GM12891 (cell line): Measurements from ENCODE around the gene RHEBL1.

Experiments used
- POLR2A ChIP-seq: IDR thresholded peaks from 2 replicates; pipeline ENCODE4 v1.6.1; 2011; ENCODE audit warnings: low read depth, low read length, control low read depth
- POLR2AphosphoS5 ChIP-seq: IDR thresholded peaks from 2 replicates; pipeline ENCODE4 v1.6.1; 2011; ENCODE audit warnings: low read depth, low read length, control low read depth
- POU2F2 ChIP-seq: IDR thresholded peaks from 2 replicates; pipeline ENCODE4 v1.6.1; 2011; ENCODE audit warnings: low read depth, mild to moderate bottlenecking, control low read depth, low read length, moderate library complexity
- SPI1 ChIP-seq: IDR thresholded peaks from 2 replicates; pipeline ENCODE4 v1.6.1; 2011; ENCODE audit warnings: low read depth, low read length, control low read depth
- TAF1 ChIP-seq: IDR thresholded peaks from 2 replicates; pipeline ENCODE4 v1.6.1; 2011; ENCODE audit warnings: low read depth, low read length, control low read depth

- TF ChIP-seq TAF1 = no peak
- 0 out of 2 replicates have a peak, but pooled peaks have one; percentile 21 for TF ChIP-seq POLR2A
- no peak for TF ChIP-seq POU2F2
- TF ChIP-seq SPI1 = no peak
- no peak for TF ChIP-seq POLR2AphosphoS5
Measured at GRCh38 chr12:49026678-49027480, 42.9 kb downstream of the RHEBL1 start.
